SK-N-SH treated with all-trans-retinoic acid at 6 μM for 48 hours (cell line): Measurements from ENCODE around the gene FOXI2.

Source experiments
- ARNTL ChIP-seq: fragments of 450-650 bp; formaldehyde crosslinking; IDR thresholded peaks from 2 replicates; pipeline ENCODE4 v1.5.0; 2020; ENCODE audit warnings: low read depth, mild to moderate bottlenecking, moderate library complexity, borderline replicate concordance
- CSRNP3 ChIP-seq: fragments of 250-450 bp; sonication (Bioruptor Pico); IDR thresholded peaks from 2 replicates; pipeline ENCODE4 v1.5.1; 2021; ENCODE audit warnings: mild to moderate bottlenecking, moderate library complexity
- ESRRG ChIP-seq: fragments of 250-450 bp; sonication (Bioruptor Pico); IDR thresholded peaks from 2 replicates; pipeline ENCODE4 v1.6.1; 2021; ENCODE audit warnings: mild to moderate bottlenecking
- ISL1 ChIP-seq: fragments of 250-450 bp; sonication (Bioruptor Pico); IDR thresholded peaks from 2 replicates; pipeline ENCODE4 v2.1.2; 2022; ENCODE audit warnings: mild to moderate bottlenecking, moderate library complexity
- PPARA ChIP-seq: fragments of 250-450 bp; sonication (Bioruptor Pico); IDR thresholded peaks from 2 replicates; pipeline ENCODE4 v1.5.0; 2020; ENCODE audit warnings: mild to moderate bottlenecking, borderline replicate concordance
- RARB ChIP-seq: fragments of 250-450 bp; sonication (Bioruptor Pico); IDR thresholded peaks from 2 replicates; pipeline ENCODE4 v1.8.0; 2021; ENCODE audit warnings: mild to moderate bottlenecking, moderate library complexity
- ZFP3 ChIP-seq: fragments of 250-450 bp; sonication (Bioruptor Pico); IDR thresholded peaks from 2 replicates; pipeline ENCODE4 v1.5.0; 2020; ENCODE audit warnings: mild to moderate bottlenecking, moderate library complexity
- TF ChIP-seq, protein P1 (sequence below): fragments of 250-450 bp; sonication (Bioruptor Pico); IDR thresholded peaks from 2 replicates; pipeline ENCODE4 v1.8.0; 2021; ENCODE audit warnings: low read depth, mild to moderate bottlenecking, moderate library complexity, borderline replicate concordance
- TF ChIP-seq, protein P2 (sequence below): fragments of 250-450 bp; sonication (Bioruptor Pico); IDR thresholded peaks from 2 replicates; pipeline ENCODE4 v1.5.0; 2020; ENCODE audit warnings: mild to moderate bottlenecking, moderate library complexity

DNA sequence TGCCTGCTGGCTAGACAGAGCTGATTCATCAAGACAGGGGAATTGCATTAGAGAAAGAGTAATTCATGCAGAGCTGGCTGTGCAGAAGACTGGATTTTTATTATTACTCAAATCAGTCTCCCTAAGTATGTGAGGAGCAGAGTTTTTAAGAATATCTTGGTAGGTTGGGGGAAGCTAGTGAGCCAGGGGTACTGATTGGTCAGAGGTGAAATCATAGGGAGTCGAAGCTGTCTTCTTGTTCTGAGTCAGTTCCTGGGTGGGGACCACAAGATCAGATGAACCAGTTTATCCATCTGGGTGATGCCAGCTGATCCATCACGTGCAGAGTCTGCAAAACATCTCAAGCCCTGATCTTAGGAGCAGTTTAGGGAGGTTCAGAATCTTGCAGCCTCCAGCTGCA is 39.8 kb downstream of the FOXI2 start:
- no peak for TF ChIP-seq PPARA (CRISPR knock-in tag)
- no peak for TF ChIP-seq ISL1 (CRISPR knock-in tag)
- TF ChIP-seq, protein P1, sequence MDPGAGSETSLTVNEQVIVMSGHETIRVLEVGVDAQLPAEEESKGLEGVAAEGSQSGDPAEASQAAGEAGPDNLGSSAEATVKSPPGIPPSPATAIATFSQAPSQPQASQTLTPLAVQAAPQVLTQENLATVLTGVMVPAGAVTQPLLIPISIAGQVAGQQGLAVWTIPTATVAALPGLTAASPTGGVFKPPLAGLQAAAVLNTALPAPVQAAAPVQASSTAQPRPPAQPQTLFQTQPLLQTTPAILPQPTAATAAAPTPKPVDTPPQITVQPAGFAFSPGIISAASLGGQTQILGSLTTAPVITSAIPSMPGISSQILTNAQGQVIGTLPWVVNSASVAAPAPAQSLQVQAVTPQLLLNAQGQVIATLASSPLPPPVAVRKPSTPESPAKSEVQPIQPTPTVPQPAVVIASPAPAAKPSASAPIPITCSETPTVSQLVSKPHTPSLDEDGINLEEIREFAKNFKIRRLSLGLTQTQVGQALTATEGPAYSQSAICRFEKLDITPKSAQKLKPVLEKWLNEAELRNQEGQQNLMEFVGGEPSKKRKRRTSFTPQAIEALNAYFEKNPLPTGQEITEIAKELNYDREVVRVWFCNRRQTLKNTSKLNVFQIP (CRISPR knock-in tag), result no peak
- no peak for TF ChIP-seq RARB (CRISPR knock-in tag)
- TF ChIP-seq ARNTL (CRISPR knock-in tag), result no peak
- TF ChIP-seq ESRRG (CRISPR knock-in tag), result no peak
- TF ChIP-seq, protein P2, sequence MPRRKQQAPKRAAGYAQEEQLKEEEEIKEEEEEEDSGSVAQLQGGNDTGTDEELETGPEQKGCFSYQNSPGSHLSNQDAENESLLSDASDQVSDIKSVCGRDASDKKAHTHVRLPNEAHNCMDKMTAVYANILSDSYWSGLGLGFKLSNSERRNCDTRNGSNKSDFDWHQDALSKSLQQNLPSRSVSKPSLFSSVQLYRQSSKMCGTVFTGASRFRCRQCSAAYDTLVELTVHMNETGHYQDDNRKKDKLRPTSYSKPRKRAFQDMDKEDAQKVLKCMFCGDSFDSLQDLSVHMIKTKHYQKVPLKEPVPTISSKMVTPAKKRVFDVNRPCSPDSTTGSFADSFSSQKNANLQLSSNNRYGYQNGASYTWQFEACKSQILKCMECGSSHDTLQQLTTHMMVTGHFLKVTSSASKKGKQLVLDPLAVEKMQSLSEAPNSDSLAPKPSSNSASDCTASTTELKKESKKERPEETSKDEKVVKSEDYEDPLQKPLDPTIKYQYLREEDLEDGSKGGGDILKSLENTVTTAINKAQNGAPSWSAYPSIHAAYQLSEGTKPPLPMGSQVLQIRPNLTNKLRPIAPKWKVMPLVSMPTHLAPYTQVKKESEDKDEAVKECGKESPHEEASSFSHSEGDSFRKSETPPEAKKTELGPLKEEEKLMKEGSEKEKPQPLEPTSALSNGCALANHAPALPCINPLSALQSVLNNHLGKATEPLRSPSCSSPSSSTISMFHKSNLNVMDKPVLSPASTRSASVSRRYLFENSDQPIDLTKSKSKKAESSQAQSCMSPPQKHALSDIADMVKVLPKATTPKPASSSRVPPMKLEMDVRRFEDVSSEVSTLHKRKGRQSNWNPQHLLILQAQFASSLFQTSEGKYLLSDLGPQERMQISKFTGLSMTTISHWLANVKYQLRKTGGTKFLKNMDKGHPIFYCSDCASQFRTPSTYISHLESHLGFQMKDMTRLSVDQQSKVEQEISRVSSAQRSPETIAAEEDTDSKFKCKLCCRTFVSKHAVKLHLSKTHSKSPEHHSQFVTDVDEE (CRISPR knock-in tag), result no peak
- TF ChIP-seq ZFP3 (CRISPR knock-in tag), result no peak
- no peak for TF ChIP-seq CSRNP3 (CRISPR knock-in tag)
